ENCODE data around the gene SETD7.
"Not testable (repeated sequence)": the region's sequence is repeated elsewhere in the genome, so short reads cannot be mapped to it uniquely, and the experiment has no call there.

SETD7 gene

DNA sequence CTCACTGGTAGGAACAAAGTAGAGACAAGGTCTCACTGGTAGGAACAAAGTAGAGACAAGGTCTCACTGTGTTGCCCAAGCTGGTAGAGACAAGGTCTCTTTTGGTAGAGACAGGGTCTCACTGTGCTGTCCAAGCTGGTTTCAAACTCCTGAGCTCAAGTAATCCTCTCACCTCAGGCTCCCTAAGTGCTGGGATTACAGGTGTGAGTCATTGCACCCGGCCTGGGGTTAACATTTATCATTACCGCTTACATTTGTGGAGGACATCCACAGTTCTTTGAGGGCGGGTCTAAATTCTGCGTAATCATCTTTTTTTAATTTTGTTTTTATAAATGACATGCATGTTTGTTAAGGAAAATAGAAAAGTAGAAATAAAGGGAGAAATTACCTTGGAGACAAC, 90.1 kb downstream of the SETD7 start:
- ATAC-seq, result no peak
- no peak for DNase-seq

DNA sequence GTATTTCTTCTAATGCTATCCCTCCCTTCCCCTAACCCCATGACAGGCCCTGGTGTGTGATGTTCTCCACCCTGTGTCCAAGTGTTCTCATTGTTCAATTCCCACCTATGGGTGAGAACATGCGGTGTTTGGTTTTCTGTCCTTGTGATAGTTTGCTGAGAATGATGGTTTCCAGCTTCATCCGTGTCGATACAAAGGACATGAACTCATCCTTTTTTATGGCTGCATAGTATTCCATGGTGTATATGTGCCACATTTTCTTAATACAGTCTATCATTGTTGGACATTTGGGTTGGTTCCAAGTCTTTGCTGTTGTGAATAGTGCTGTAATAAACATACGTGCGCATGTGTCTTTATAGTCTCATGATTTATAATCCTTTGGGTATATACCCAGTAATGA, 91.5 kb downstream of the SETD7 start:
- not testable (repeated sequence) for DNase-seq, ATAC-seq

DNA sequence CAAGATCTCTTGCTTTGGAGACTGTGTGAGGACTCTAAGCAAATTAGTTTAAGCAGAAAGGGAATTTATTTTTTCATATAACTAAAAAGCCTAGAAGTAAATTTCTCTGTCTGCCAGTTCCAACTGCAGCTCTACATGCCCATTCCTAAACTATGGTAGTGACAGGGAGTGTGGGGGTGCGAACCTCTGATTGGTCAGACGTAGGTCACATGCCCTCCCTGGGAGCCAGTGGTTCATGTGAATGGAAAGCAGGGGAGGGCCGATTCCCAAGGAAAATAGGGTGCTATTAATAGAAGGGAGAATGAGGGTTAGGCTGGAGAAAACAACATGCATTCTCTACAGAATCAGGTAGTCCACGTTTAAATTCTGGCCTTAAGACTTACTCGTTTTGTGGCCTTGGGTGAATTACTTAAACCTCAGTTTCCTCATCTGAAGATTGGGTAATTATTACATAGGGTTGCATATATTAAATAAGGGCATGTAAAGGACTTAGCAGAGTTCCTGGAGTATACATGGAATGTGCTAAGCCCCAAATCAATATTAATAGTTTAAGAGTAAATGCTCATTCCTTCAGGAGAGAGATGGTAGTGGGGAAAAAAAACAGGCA, 94.9 kb downstream of the SETD7 start:
- ATAC-seq, result no peak
- DNase-seq, result no peak

DNA sequence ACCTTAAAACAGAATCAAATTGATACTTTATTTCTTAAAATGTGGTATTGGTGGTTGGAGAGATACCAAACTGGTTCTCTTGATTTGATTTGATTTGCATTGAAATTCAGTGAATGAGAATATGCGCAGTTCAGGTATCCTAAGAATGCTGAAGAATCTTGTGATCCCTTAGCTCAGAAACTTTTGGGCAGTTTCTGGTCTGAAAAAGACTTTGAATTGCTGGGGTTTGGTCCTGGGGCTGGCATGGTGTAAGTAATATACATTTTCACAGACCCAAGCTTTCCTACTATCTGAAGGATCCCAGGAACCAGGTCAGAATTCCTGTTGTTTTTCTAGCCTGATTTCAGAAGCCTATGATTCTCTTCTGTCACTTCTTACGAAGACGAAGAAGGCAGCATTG, 95.5 kb downstream of the SETD7 start:
- ATAC-seq (no peak), DNase-seq (no peak)

DNA sequence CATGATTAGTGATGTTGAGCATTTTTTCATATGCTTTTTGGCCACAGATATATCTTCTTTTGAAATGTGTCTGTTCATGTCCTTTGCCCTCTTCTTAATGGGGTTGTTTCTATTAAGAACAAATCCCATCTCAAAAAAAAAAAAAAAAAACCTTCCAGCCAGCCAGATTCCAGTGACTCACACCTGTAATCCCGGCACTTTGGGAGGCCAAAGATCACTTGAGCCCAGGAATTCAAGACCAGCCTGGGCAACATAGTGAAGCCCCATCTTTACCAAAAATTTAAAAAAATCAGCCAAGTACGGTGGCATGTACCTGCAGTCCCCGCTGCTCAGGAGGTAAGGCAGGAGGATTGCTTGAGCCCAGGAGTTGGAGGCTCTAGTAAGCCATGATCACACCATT, 97.0 kb downstream of the SETD7 start:
- no peak for ATAC-seq

DNA sequence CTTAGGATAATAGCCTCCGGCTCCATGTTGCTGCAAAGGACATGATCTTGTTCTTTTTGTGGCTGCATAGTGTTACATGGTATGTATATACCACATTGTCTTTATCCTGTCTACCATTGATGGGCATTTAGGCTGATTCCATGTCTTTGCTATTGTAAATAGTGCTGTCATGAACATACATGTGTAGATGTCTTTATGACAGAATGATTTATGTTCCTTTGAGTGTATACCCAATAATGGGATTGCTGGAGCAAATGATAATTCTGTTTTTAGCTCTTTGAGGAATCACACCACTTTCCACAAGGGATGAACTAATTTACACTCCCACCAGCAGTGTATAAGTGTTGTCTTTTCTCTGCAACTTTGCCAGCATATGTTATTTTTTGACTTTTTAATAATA, 97.5 kb downstream of the SETD7 start:
- ATAC-seq, result no peak
- no peak for DNase-seq

More for the DNA sequence above, 97.0 kb downstream of the SETD7 start:
- no peak for DNase-seq

DNA sequence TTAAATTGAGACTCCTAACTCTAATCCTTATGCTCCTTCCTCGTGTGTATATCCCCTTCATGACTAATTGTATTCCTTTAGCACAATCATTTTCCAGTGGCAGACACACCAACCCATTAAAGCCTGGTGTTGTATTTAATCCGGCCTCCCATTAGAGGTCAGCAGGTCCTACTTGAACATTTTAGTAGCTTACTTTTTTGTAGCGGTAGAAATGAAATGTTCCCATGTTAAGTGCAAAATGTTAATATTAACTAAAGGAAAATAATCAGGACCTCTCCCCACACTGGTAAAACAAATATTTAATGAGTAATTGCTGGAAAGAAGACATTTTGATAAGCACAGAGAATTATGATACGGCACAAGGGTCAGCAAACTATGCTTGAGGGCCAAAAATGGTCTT, 98.7 kb downstream of the SETD7 start:
- ATAC-seq (no peak), DNase-seq (no peak)

DNA sequence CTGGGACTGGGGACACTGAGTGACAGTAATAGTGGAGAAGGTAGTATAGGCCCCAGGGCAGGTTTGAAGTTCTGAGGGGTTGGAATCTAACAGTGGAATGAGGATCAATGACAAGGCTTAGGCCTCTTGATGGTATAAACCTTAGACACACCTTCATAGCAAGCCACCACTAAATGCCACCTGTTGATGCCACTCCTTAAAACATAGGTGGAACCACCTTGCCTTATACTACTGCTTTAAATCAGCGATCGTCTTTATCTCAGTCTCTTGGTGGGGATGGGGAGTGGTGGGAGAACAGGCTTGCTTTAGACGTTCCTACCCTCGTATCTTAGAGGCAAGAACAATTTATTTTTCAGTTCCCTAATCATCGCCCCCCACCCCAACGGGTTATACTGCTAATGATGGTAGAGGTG, 100.9 kb downstream of the SETD7 start:
- no peak for DNase-seq
- ATAC-seq, result no peak

DNA sequence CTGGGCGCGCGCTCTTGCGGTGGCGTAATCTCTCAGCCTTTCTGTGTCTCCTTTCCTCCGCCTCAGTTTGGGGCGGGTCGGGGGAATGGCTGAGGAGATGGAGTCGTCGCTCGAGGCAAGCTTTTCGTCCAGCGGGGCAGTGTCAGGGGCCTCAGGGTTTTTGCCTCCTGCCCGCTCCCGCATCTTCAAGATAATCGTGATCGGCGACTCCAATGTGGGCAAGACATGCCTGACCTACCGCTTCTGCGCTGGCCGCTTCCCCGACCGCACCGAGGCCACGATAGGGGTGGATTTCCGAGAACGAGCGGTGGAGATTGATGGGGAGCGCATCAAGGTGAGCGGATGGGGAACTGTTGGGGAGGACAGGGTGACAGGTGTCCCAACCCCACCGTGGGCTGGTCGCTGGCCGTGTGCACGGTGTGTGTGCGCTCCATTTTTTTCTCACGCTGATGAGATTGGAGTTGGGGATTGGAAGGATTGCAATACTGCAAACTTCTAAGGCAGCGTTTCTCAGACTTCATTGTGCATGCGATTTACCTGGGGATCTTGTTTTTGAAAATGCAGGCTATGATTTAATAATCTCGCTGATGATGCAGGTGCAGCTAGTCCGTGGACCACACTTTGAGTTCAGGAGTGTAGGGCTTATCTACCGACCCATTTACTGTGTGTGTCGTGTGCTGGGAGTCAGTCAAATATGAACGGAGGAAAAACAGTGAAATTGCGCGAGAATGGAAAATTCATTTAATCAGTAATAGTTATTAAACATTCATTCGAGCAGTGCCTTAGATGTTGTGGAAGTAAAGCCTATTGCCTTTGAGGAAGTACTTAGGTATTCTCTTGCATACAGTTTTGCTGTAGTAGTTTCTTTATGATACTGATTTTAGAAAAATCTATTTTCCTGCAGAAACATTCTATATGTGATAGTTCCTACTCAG, 101.6 kb downstream of the SETD7 start, which contains the start of gene RAB33B:
Gene RAB33B (plus strand): TSS at position 11 of the 935 bp plus-strand sequence. CDS start 75 bp downstream, at position 86.
- ATAC-seq (no peak), DNase-seq (no peak)

DNA sequence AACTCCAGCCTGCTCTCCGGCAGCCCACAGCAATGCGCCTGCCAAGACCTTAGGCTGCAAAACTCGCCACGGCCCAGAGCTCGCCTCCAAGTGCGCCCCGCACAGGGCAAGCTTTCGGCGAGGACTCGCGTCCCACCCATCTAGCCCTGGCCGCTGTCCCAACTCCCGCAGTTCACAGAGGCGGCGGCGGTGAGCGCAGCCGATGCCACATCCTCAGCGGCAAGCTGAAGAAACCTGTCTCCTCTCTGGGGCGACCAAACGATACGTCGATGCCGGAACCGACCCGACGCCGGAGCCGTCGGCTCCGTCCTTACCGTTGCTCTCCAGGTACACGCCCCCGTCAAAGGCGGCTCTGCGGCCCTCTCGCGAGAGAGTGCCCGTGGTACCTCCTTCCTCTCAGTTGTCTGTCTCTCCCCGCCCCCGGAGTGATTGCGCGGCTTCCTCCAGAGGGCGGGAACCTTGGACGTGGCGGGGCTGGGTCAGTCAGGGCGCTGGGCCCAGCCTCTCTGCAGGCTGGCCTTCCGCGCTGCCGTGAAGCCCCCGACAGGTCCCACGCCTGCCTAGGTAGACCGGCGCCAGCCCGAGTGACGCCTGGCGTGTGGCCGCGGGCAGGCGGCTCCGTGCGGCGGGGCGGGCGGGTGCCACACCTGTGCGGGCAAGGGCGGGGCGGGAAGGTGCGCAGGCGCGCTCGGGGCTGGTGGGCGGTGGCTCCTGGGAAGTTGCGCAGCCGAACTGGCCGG, 102.5 kb downstream of the SETD7 start:
- ATAC-seq (peak; percentile 91), DNase-seq (peak; percentile 95)

DNA sequence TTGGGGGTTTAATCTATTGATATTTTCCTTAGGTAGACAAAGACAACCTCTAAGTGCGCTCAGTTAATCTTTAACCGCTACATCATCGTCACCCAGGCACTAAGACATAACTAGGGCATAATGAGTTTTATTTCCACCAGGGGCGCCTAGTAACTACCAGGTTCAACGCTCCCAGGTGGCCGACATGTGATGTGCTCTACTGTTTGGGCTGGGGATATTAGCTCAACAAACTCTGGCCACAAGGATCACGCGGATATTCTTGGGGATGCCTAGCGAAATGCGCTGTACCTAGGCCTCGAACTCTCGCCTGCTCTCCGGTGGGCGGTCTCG, 103.0 kb downstream of the SETD7 start:
- no peak for DNase-seq
- peak; percentile 55 for ATAC-seq

DNA sequence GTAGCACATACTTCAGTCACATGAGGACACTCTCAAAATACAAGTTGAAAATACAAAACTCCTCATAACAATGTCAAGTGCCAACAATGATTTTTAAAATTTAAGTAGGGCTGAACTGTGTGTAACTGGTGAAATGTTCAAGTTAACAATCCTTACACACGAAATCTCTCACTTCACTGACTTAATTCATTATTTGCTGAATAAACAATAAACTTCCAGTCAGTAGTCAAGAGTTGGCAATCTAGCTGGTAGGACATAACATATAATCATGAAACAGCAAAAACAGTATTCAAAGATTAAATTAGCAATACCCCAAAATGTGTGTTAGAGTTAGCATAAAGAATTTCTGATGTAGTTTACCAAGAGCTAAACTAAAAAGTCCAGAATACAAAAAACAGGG, 104.0 kb downstream of the SETD7 start:
- DNase-seq, result no peak
- ATAC-seq, result no peak

DNA sequence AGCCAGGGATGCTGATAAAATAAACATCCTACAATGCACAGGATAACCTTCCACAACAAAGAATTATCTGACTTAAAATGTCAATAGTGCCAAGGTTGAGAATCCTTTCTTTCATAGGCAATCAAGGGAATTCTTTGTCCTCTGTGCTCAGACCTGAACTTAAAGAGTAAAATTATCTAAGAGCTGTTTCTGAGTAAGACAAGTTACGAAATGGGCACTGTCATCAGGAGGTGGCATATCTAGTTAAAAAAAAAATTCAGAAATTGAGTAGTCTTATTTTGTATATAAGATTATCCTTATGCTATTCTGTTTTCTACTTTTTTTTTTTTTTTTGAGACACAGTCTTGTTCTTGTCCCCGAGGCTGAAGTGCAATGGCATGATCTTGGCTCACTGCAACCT, 105.4 kb downstream of the SETD7 start:
- no peak for DNase-seq
- no peak for ATAC-seq

DNA sequence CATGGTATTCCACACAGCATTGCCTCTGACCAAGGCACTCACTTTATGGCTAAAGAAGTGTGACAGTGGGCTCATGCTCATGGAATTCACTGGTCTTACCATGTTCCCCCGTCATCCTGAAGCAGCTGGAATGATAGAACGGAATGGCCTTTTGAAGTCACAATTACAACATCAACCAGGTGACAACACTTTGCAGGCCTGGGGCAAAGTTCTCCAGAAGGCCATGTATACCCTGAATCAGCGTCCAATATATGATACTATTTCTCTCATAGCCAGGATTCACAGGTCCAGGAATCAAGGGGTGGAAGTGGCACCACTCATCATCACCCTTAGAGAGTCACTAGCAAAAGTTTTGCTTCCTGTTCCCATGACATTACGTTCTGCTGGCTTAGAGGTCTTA, 108.9 kb downstream of the SETD7 start:
- not testable (repeated sequence) for DNase-seq, ATAC-seq

Data from stimulated activated naive CD8-positive, alpha-beta T cell treated with anti-CD3 and anti-CD28 coated beads, Interleukin-15, Interleukin-2, amounts not matched to agents 100 U/mL and 50 U/mL, for 24 hours (primary cell).